Lower leg skin (tissue), 3 donors: ENCODE measurements around the gene TYMP.

Experiments used
- CTCF ChIP-seq, 3 donors: fragments of 450-650 bp; IDR thresholded peaks; one replicate each; pipeline ENCODE4 v1.5.1; 2016; ENCODE audit warnings: antibody characterized with exemption in 3 of 3, mild to moderate bottlenecking in 3 of 3, moderate library complexity in 2 of 3
- POLR2A ChIP-seq, 2 donors: fragments of 450-650 bp; IDR thresholded peaks; one replicate each; pipeline ENCODE4 v1.6.1; 2016 to 2017; ENCODE audit warnings: antibody characterized with exemption in 2 of 2, mild to moderate bottlenecking in 1 of 2, moderate library complexity in 1 of 2

- no peak for TF ChIP-seq CTCF (IDR thresholded peaks at IDR 0.05)
- TF ChIP-seq POLR2A (IDR thresholded peaks at IDR 0.05) = no peak
Observed at GRCh38 chr22:50502628-50503474, 27.0 kb downstream of the TYMP start.
